ENCODE measurements around the gene HJURP. TPM values are rescaled to one million over a fixed set of nuclear protein-coding genes. Genes with fewer than 3 reads are reported as not detected.

Gene HJURP
- total and polyA plus RNA-seq, 2 donors (not counting 3 experiments of a cell fraction or from before 2014, with no cell fraction given) = 34.4 to 60.9 TPM

DNA sequence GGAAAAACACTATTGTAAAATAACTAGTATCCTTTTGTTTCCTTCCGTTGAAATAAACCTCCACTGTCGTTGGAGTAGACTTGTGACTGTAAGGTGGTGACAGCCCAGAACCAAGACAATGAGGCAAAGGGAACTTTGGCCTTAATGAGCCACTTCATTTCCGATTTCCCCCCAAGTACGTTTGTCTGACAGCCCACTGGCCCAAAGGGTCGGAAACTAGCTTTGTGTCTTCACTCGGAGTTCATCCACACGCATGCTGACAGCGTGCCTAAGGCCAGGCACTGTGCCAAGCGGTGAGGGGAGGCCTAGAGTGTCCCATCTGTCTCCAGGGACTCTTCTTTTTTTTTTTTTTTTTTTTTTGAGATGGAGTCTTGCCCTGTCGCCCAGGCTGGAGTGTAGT lies 21.0 kb downstream of the HJURP start:
- Histone ChIP-seq H3K4me1 (ENCODE audit: control insufficient read depth, extremely low read depth, insufficient read depth, low read length) (no peaks in the 10 kb centered on the region), H3K27me3 (ENCODE audit: control insufficient read depth in 2 of 2, insufficient read depth in 2 of 2, low read length in 2 of 2) (no peaks in the 10 kb centered on the region), H3K4me3 (replicated peaks in 1 of 3; ENCODE audit: insufficient read depth in 1 of 3, low read depth in 1 of 3, low read length in 3 of 3) (no peak overlapping the region), H3K9me3 (replicated peaks; ENCODE audit: control insufficient read depth, insufficient read depth, low read length) (no peaks in the 10 kb centered on the region), H2AFZ (ENCODE audit: low read depth, low read length) (no peak overlapping the region), H3K79me2 (ENCODE audit: control insufficient read depth, insufficient read depth, low read length) (peaks cover 28% of the 10 kb centered on the region), H4K20me1 (replicated peaks; ENCODE audit: control insufficient read depth, extremely low read depth, insufficient read depth, low read length) (no peaks in the 10 kb centered on the region), H3K9ac (replicated peaks; ENCODE audit: extremely low read depth, insufficient read depth, low read length) (no peak overlapping the region), H3K27ac (ENCODE audit: insufficient read depth, low read depth, low read length) (no peak overlapping the region), H3K4me2 (ENCODE audit: insufficient read depth, low read length) (no peak overlapping the region), H3K36me3 (ENCODE audit: control insufficient read depth in 2 of 2, extremely low read depth in 1 of 2, insufficient read depth in 2 of 2, low read length in 2 of 2) (peaks cover 0 to 15% of the 10 kb centered on the region in 2 experiments), H3K9me1 (replicated peaks; ENCODE audit: control insufficient read depth, extremely low read depth, insufficient read depth, low read length) (no peaks in the 10 kb centered on the region)
- ChIA-PET POLR2A (no interaction called here), CTCF (interaction anchor here (1.1 to 4.0 kb wide), 8 partner anchors 9 to 480 kb away, joined by 3 to 54 read pairs (median 6); partner anchors contain the start of gene DGKD)
- DNase-seq (ENCODE audit: low read depth, low spot score) (no peak), FAIRE-seq (no peak)
- no TSS peak for BruUV-seq (replicated peaks)
- intact Hi-C loops (cut with micrococcal nuclease) (loop anchor here (1.0 to 10.0 kb wide), 2 partner anchors 21 to 549 kb away; partner anchors contain the start of gene HJURP), dilution Hi-C loops (cut with MboI; ENCODE audit: extremely low pct_ligation_motif_present, low sequenced_read_pairs) (no loop called here)
- TF ChIP-seq MYC (IDR thresholded peaks at IDR 0.05; ENCODE audit: low read depth, low read length) (no peak), FOS (IDR thresholded peaks at IDR 0.05; ENCODE audit: borderline replicate concordance, insufficient read depth, low read length) (no peak), JUN (IDR thresholded peaks at IDR 0.05; ENCODE audit: borderline replicate concordance, insufficient read depth, insufficient read length, low read depth) (no peak), MAX (IDR thresholded peaks at IDR 0.05; ENCODE audit: insufficient read depth, insufficient read length) (no peak), EZH2 (IDR thresholded peaks at IDR 0.05; ENCODE audit: borderline replicate concordance, low read depth, low read length, severe bottlenecking) (no peak), CTCF (IDR thresholded peaks at IDR 0.05; ENCODE audit: extremely low read depth in 1 of 2, insufficient read depth in 1 of 2, low read depth in 1 of 2, low read length in 2 of 2) (no peak), GATA2 (IDR thresholded peaks at IDR 0.05; ENCODE audit: insufficient read depth, insufficient read length, low read depth, low read length) (no peak), POLR2A (IDR thresholded peaks at IDR 0.05; ENCODE audit: low read depth, low read length) (no peak), POLR2AphosphoS5 (IDR thresholded peaks at IDR 0.05; ENCODE audit: insufficient read depth, low read depth, low read length) (no peak)
